Psoas muscle (tissue), 8 donors: Measurements from ENCODE around the gene TEX35. TPM values are rescaled to one million over a fixed set of nuclear protein-coding genes. Genes with fewer than 3 reads are reported as not detected.
"Not testable (repeated sequence)": the region's sequence is repeated elsewhere in the genome, so short reads cannot be mapped to it uniquely, and the experiment has no call there.

ENCODE experiments used
- ATAC-seq, 4 donors: fragments of 200-7000 bp; cut with Tn5 transposase; one replicate each; pipeline ENCODE4 v1.9.1; 2020; ENCODE audit warnings: moderate library complexity in 3 of 4, mild to moderate bottlenecking in 2 of 4
- DNase-seq, 2 donors: peaks; one replicate each; pipeline ENCODE4 v3.0.0-alpha.2; 2020
- H3K27ac ChIP-seq: fragments of 200-600 bp; one replicate; pipeline ENCODE4 v1.8.0; 2022
- H3K27me3 ChIP-seq, 3 donors: fragments of 200-600 bp in 1 of 3; one replicate each; pipeline versions ENCODE4 v1.6.1 to v1.8.0; 2013 to 2022; ENCODE audit warnings: low read length in 2 of 3, mild to moderate bottlenecking in 2 of 3, moderate library complexity in 1 of 3; ENCODE audit not compliant: insufficient read depth in 3 of 3
- H3K36me3 ChIP-seq, 2 donors: fragments of 200-600 bp in 1 of 2; one replicate each; pipeline versions ENCODE4 v1.6.1 to v1.8.0; 2013 to 2022; ENCODE audit warnings: low read depth in 1 of 2, mild to moderate bottlenecking in 1 of 2, moderate library complexity in 1 of 2; ENCODE audit not compliant: insufficient read depth in 1 of 2
- H3K4me1 ChIP-seq: fragments of 200-600 bp; one replicate; pipeline ENCODE4 v1.8.0; 2022
- H3K4me3 ChIP-seq: fragments of 200-600 bp; one replicate; pipeline ENCODE4 v1.8.0; 2022; ENCODE audit warnings: mild to moderate bottlenecking
- H3K9me3 ChIP-seq: fragments of 200-600 bp; one replicate; pipeline ENCODE4 v1.8.0; 2022
- WGBS, 3 donors: extraction: QIAGEN DNeasy Blood & Tissue Kit; methylation state at CpG; one replicate each; pipeline versions ENCODE4 v1.1.6 to v1.1.7; 2013; 5-methylcytosine and 5-hydroxymethylcytosine counted together
- intact Hi-C, 2 donors: fragments of 100-400 bp; cut with DNase I; formaldehyde crosslinking; loops; one replicate each; pipeline versions ENCODE4 v1.11.0 to v1.14.2; 2022
- polyA plus RNA-seq, 3 donors: library from polyadenylated mRNA; stranded (reverse); fragments of 200-250 nt; gene quantifications; one replicate each; pipeline ENCODE4 v1.2.3, GENCODE V29; 2013
- total RNA-seq, 4 donors: library from RNA; stranded (reverse); fragmentation: NEBNext Ultra II Directional in 2 of 4; extraction: Animal tissue kit (Norgen Biotek cat#: 25700) in 2 of 4; gene quantifications; one replicate each; pipeline versions ENCODE4 v1.2.1 to v1.2.4, GENCODE V29; 2021 to 2023
- TF ChIP-seq, protein P1 (sequence below): fragments of 200-600 bp; IDR thresholded peaks from one replicate; pipeline ENCODE4 v1.8.0; 2022; ENCODE audit warnings: antibody characterized with exemption
- donor health status: healthy with polysubstance abuse.
- donor health status: DM: no; HTN: no; CAD: no; lungs with moderate emphysema.
- donor health status: Bipolar disorder and iron deficiency.
- donor health status: healthy.
- donor health status: DM: yes; HTN: yes; CAD: no.
- donor health status: DM: no; HTN: no; CAD: no.
- donor health status: DM: no; HTN: no; CAD: no.
- donor health status: DM: yes; HTN: yes; CAD: no.

Gene TEX35
- total and polyA plus RNA-seq, 7 donors: not detected

DNA sequence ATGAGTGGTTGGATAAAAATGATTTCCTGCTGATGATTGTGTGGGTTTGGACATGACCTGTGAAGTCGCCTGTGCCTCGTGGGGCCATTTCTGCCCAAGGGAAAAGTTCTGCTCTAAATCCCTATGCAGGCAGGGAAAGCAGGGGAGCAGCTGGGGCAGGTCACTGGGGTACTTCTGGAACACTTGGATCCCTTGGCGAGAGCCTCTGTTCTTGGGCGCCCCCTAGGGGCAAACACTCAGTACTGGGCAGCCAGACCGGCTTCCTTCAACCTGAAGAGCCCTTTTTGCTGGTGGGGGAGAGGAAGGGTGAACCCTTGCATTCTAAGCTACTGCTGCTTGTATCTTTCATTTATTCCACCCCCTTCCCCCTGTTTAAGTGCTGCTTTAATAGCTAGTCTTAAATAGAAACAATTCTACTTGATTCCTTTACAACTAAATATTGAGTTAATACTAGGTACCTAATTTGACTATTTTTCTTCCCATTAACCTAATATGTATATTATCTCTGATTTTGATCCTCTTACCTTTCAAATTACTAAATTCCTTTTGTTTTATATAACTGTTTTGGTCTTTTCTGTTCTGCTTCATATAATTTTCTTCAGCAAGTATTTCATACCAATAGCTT, 11.1 kb upstream of the TEX35 start:
- intact Hi-C loops: loop anchor here (2.0 to 10.0 kb wide), 2 partner anchors 191 to 197 kb away; no protein-coding TSS in a partner anchor

DNA sequence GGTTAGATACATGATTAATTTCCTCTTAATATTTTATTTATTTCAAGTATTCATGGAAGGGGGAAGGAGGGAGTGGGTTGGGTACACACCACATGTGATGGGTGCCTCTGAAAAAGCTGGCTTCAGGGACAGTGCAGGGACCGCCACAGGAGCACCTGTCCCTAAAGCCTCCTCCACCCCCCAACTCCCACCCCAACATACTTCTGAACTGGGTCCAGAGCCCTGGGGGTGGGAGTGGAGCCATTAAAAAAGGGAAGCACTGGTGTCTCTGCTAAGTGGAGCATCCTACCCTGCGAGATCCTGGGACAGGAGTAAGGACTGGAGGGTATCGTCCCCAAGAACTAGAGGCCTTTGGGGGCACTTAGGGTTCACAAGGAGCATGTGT, 10.6 kb upstream of the TEX35 start:
- no peaks in the 10 kb centered on the region for H3K36me3 ChIP-seq
- ATAC-seq: no peak
- no peaks in the 10 kb centered on the region for H3K4me1 ChIP-seq
- DNase-seq: no peak
- 96 to 97% (median 96%) methylated on average over 3 of the region's 3 CpGs for WGBS, 3 donors
- no peaks in the 10 kb centered on the region for H3K27me3 ChIP-seq
- no peak overlapping the region for H3K4me3 ChIP-seq
- TF ChIP-seq, protein P1, sequence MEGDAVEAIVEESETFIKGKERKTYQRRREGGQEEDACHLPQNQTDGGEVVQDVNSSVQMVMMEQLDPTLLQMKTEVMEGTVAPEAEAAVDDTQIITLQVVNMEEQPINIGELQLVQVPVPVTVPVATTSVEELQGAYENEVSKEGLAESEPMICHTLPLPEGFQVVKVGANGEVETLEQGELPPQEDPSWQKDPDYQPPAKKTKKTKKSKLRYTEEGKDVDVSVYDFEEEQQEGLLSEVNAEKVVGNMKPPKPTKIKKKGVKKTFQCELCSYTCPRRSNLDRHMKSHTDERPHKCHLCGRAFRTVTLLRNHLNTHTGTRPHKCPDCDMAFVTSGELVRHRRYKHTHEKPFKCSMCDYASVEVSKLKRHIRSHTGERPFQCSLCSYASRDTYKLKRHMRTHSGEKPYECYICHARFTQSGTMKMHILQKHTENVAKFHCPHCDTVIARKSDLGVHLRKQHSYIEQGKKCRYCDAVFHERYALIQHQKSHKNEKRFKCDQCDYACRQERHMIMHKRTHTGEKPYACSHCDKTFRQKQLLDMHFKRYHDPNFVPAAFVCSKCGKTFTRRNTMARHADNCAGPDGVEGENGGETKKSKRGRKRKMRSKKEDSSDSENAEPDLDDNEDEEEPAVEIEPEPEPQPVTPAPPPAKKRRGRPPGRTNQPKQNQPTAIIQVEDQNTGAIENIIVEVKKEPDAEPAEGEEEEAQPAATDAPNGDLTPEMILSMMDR: no peak
- intact Hi-C loops: loop anchor here in 1 of 2 donors (10.0 kb wide), 1 partner anchor 198 kb away; no protein-coding TSS in a partner anchor
- no peaks in the 10 kb centered on the region for H3K9me3 ChIP-seq
- H3K27ac ChIP-seq: no peak overlapping the region

More for the DNA sequence above, 11.1 kb upstream of the TEX35 start:
- TF ChIP-seq, protein P1: peak; percentile 87
- Histone ChIP-seq H3K27ac (no peak overlapping the region), H3K9me3 (no peaks in the 10 kb centered on the region), H3K4me3 (no peak overlapping the region), H3K36me3 (no peaks in the 10 kb centered on the region), H3K27me3 (no peaks in the 10 kb centered on the region), H3K4me1 (no peaks in the 10 kb centered on the region)
- peak; percentile 69 to 83 for DNase-seq
- 22 to 29% (median 23%) methylated on average over 5 of the region's 5 CpGs for WGBS, 3 donors
- ATAC-seq: peak; percentile 81 to 96 (median 91)

DNA sequence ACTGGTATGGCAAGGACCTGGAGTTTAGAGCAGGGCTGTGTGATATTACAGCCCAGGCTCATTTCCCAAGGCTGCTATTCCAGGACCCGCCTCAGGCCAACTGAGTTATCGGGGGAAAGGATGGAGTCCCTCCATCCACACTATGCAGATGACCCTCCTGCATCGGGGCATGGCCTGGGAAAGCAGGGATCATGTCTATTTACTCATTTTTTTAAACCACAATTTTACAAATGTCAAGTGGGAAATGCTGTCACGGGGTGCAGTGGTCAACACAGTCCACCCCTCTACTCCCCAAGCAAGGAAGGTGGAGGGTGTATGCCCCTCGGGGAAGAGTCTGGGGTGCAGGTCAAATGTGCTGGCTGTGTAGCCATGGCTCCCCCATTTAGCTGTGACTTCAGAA, 10.1 kb upstream of the TEX35 start:
- H3K27ac ChIP-seq: no peak overlapping the region
- H3K36me3 ChIP-seq: no peaks in the 10 kb centered on the region
- H3K27me3 ChIP-seq: no peaks in the 10 kb centered on the region
- WGBS, 3 donors: 83 to 91% (median 90%) methylated on average over 5 of the region's 5 CpGs
- ATAC-seq: no peak
- no peak for DNase-seq
- TF ChIP-seq, protein P1: no peak
- H3K4me1 ChIP-seq: no peaks in the 10 kb centered on the region
- no peak overlapping the region for H3K4me3 ChIP-seq
- no peaks in the 10 kb centered on the region for H3K9me3 ChIP-seq
- intact Hi-C loops: loop anchor here in 1 of 2 donors (10.0 kb wide), 1 partner anchor 198 kb away; no protein-coding TSS in a partner anchor

DNA sequence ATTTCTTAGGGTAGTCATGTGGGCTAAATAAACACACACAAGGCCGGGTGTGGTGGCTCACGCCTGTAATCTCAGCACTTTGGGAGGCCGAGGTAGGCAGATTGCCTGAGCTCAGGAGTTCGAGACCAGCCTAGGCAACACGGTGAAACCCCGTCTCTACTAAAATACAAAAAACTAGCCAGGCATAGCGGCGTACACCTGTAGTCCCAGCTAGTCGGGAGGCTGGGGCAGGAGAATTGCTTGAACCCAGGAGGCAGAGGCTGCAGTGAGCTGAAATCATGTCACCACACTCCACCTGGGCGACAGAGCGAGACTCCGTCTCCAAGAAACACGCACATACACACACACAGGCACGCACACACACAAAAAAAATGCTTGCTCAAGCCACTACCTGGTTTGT, 9.6 kb upstream of the TEX35 start:
- H3K36me3 ChIP-seq, H3K27ac ChIP-seq, H3K27me3 ChIP-seq, ATAC-seq, H3K4me1 ChIP-seq, H3K4me3 ChIP-seq, H3K9me3 ChIP-seq, DNase-seq: not testable (repeated sequence)
- intact Hi-C loops: loop anchor here in 1 of 2 donors (10.0 kb wide), 1 partner anchor 199 kb away; no protein-coding TSS in a partner anchor
- WGBS, 3 donors: 94 to 97% (median 96%) methylated on average over 14 of the region's 14 CpGs

DNA sequence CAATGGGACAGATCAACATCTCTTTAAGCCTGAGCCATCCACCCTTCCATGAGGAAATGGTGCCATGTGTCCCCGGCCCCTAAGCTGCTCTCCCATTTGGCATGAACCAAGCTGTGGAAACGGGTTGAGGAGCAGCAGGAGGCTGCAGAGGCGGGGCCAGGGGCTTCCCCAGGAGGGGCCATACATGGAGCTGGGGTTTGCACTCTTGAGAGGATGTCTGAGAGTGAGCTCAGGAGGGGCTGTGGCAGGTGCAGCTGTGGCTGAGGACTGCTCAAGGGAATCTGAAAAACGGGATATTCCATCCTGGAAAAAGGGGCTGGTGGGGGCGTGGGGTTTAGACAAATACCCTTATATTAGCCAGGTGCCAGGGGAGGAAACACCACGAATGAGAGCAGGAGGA, 9.1 kb upstream of the TEX35 start:
- Histone ChIP-seq H3K4me1 (no peaks in the 10 kb centered on the region), H3K36me3 (no peaks in the 10 kb centered on the region), H3K9me3 (no peaks in the 10 kb centered on the region), H3K27me3 (no peaks in the 10 kb centered on the region), H3K4me3 (no peak overlapping the region), H3K27ac (no peak overlapping the region)
- no peak for ATAC-seq
- 67 to 69% (median 67%) methylated on average over 6 of the region's 6 CpGs for WGBS, 3 donors
- TF ChIP-seq, protein P1: no peak
- intact Hi-C loops: loop anchor here in 1 of 2 donors (10.0 kb wide), 1 partner anchor 199 kb away; no protein-coding TSS in a partner anchor
- no peak for DNase-seq
